Mesenchymal stem cell (in vitro differentiated cells and primary cell): ENCODE results near the gene OPCML.

Experiments used
- DNase-seq: peaks from one replicate; pipeline ENCODE4 v3.0.0-alpha.2; 2013
- H2AFZ ChIP-seq: one replicate; pipeline ENCODE4 v1.6.1; 2013; ENCODE audit warnings: low read depth, mild to moderate bottlenecking, control low read depth, inconsistent platforms, low read length, moderate library complexity
- H2AK5ac ChIP-seq: 2 replicates; pipeline ENCODE4 v1.6.1; 2013; ENCODE audit warnings: low read length, moderate library complexity, mild to moderate bottlenecking, inconsistent platforms; ENCODE audit not compliant: severe bottlenecking
- H2BK120ac ChIP-seq: one replicate; pipeline ENCODE4 v1.6.1; 2013; ENCODE audit warnings: low read depth, mild to moderate bottlenecking, inconsistent platforms, low read length, moderate library complexity
- H2BK12ac ChIP-seq, 2 experiments: one replicate each; pipeline ENCODE4 v1.6.1; 2013; ENCODE audit warnings: inconsistent platforms in 2 of 2, low read length in 2 of 2, mild to moderate bottlenecking in 2 of 2, moderate library complexity in 2 of 2, control low read depth in 1 of 2
- H2BK15ac ChIP-seq: one replicate; pipeline ENCODE4 v1.6.1; 2013; ENCODE audit warnings: mild to moderate bottlenecking, low read depth, inconsistent platforms; ENCODE audit not compliant: poor library complexity, severe bottlenecking
- H2BK5ac ChIP-seq: 2 replicates; pipeline ENCODE4 v1.6.1; 2013; ENCODE audit warnings: low read depth, mild to moderate bottlenecking, low read length, control low read depth, inconsistent platforms; ENCODE audit not compliant: poor library complexity, severe bottlenecking
- H3K14ac ChIP-seq, 2 experiments: one replicate each; pipeline ENCODE4 v1.6.1; 2013; ENCODE audit warnings: inconsistent platforms in 2 of 2, low read length in 2 of 2, control low read depth in 1 of 2, mild to moderate bottlenecking in 1 of 2, moderate library complexity in 1 of 2
- H3K18ac ChIP-seq, 2 experiments: one replicate each; pipeline ENCODE4 v1.6.1; 2013; ENCODE audit warnings: inconsistent platforms in 2 of 2, low read length in 2 of 2, control low read depth in 1 of 2, low read depth in 1 of 2, mild to moderate bottlenecking in 1 of 2
- H3K23ac ChIP-seq, 2 experiments: one replicate each; pipeline ENCODE4 v1.6.1; 2013; ENCODE audit warnings: inconsistent platforms in 2 of 2, low read length in 2 of 2, mild to moderate bottlenecking in 2 of 2, moderate library complexity in 2 of 2, control low read depth in 1 of 2
- H3K27ac ChIP-seq: 2 replicates; pipeline ENCODE4 v1.5.1; 2013; ENCODE audit warnings: mild to moderate bottlenecking, moderate library complexity, low read length, control low read depth, inconsistent platforms; ENCODE audit not compliant: poor library complexity, severe bottlenecking
- H3K27me3 ChIP-seq, 2 experiments: 2 replicates each; pipeline versions ENCODE4 v1.6.1 to v1.7.0; 2013; ENCODE audit warnings: low read length in 2 of 2, mild to moderate bottlenecking in 2 of 2, moderate library complexity in 2 of 2, control low read depth in 1 of 2, inconsistent platforms in 1 of 2; ENCODE audit not compliant: control insufficient read depth in 1 of 2, insufficient read depth in 1 of 2
- H3K36me3 ChIP-seq, 2 experiments: 2 replicates each; pipeline versions ENCODE4 v1.6.1 to v1.7.0; 2013; ENCODE audit warnings: low read length in 2 of 2, control low read depth in 1 of 2, inconsistent platforms in 1 of 2, low read depth in 1 of 2, mild to moderate bottlenecking in 1 of 2; ENCODE audit not compliant: insufficient read depth in 2 of 2, control insufficient read depth in 1 of 2
- H3K4ac ChIP-seq, 2 experiments: one replicate each; pipeline ENCODE4 v1.6.1; 2013; ENCODE audit warnings: inconsistent platforms in 2 of 2, low read length in 2 of 2, mild to moderate bottlenecking in 2 of 2, moderate library complexity in 2 of 2, control low read depth in 1 of 2, low read depth in 1 of 2
- H3K4me1 ChIP-seq: 2 replicates; pipeline ENCODE4 v1.6.1; 2013; ENCODE audit warnings: low read depth, low read length, control low read depth; ENCODE audit not compliant: control insufficient read depth, insufficient read depth
- H3K4me2 ChIP-seq: 2 replicates; pipeline ENCODE4 v1.6.1; 2013; ENCODE audit warnings: low read length, mild to moderate bottlenecking, inconsistent platforms; ENCODE audit not compliant: poor library complexity, severe bottlenecking
- H3K4me3 ChIP-seq, 2 experiments: 2 replicates each; pipeline versions ENCODE4 v1.5.1 to v1.7.0; 2013; ENCODE audit warnings: low read length in 2 of 2, mild to moderate bottlenecking in 2 of 2, control low read depth in 1 of 2, low read depth in 1 of 2; ENCODE audit not compliant: insufficient read depth in 1 of 2
- H3K79me1 ChIP-seq: replicated peaks from 2 replicates; pipeline ENCODE4 v1.6.1; 2013; ENCODE audit warnings: mild to moderate bottlenecking, control low read depth, low read length, inconsistent platforms; ENCODE audit not compliant: poor library complexity, severe bottlenecking
- H3K9ac ChIP-seq: 2 replicates; pipeline ENCODE4 v1.7.0; 2013; ENCODE audit warnings: mild to moderate bottlenecking, low read length, moderate library complexity
- H3K9me3 ChIP-seq: 2 replicates; pipeline ENCODE4 v1.7.0; 2013; ENCODE audit warnings: mild to moderate bottlenecking, low read length; ENCODE audit not compliant: control insufficient read depth
- H4K8ac ChIP-seq: one replicate; pipeline ENCODE4 v1.6.1; 2013; ENCODE audit warnings: inconsistent platforms, mild to moderate bottlenecking, low read length, moderate library complexity
- H4K91ac ChIP-seq: one replicate; pipeline ENCODE4 v1.6.1; 2013; ENCODE audit warnings: mild to moderate bottlenecking, low read length, inconsistent platforms
- WGBS: methylation state at CpG from one replicate; pipeline ENCODE4 v1.1.7; 2013; ENCODE audit warnings: mixed read lengths; 5-methylcytosine and 5-hydroxymethylcytosine counted together

The OPCML gene

DNA sequence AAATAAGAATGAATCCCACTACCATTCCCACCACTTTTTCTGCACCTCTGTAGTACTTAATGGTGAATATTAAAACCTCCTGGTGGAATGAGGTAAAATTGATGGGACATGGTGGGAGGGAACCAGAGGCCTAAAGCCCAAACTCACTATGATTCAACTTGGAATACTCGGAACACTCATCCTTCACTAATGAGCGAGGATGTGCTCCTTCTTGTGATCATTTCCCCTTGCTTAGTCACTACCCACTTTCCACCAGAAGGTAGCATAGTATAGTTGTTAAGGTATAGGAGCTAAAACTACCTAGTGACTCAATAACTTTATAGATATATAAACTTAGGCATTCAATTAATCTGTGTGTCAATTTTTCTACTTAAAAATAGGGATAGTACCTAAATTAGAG, 728.9 kb downstream of the OPCML start:
- Histone ChIP-seq H3K18ac (no peak overlapping the region), H2AFZ (no peak overlapping the region), H3K23ac (no peak overlapping the region), H2BK12ac (no peak overlapping the region), H3K9me3 (peaks cover 11% of the 10 kb centered on the region), H3K27me3 (no peaks in the 10 kb centered on the region), H3K4me1 (no peaks in the 10 kb centered on the region), H3K4me3 (no peak overlapping the region), H3K4me2 (no peak overlapping the region), H3K9ac (no peak overlapping the region), H2BK120ac (no peak overlapping the region), H2BK15ac (no peak overlapping the region), H2BK5ac (no peak overlapping the region), H4K91ac (no peak overlapping the region), H2AK5ac (no peak overlapping the region), H3K36me3 (no peaks in the 10 kb centered on the region), H3K27ac (no peak overlapping the region), H3K4ac (no peak overlapping the region), H3K79me1 (no peaks in the 10 kb centered on the region), H3K14ac (no peak overlapping the region), H4K8ac (no peak overlapping the region)
- DNase-seq = no peak
- 20% methylated on average over 1 of the region's 2 CpGs for WGBS

DNA sequence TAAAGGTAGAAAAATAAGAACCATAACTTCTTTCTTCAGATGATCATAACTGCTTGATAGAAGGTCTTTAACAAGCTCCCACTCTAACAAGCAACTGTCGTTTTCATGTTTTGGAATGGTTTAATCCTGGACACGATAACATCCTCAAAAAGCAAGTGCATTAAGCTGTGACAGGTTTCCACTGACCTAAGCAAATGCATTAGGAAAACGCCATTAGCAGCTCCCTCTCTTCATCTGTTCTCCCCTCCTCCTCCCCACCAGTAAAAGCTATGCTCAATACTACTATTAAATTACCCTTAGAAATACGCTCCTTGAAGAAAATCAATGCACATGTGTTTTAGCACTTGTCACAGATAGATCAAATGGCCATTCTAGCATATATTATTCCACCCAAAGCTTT, 729.4 kb downstream of the OPCML start:
- Histone ChIP-seq H2AK5ac (no peak overlapping the region), H3K36me3 (no peaks in the 10 kb centered on the region), H2BK120ac (no peak overlapping the region), H3K4me1 (no peaks in the 10 kb centered on the region), H2AFZ (no peak overlapping the region), H3K27ac (no peak overlapping the region), H3K4ac (no peak overlapping the region), H4K8ac (no peak overlapping the region), H2BK15ac (no peak overlapping the region), H3K4me2 (no peak overlapping the region), H3K27me3 (no peaks in the 10 kb centered on the region), H3K79me1 (no peaks in the 10 kb centered on the region), H3K23ac (no peak overlapping the region), H3K18ac (no peak overlapping the region), H2BK5ac (no peak overlapping the region), H3K4me3 (no peak overlapping the region), H3K14ac (no peak overlapping the region), H2BK12ac (no peak overlapping the region), H3K9me3 (peaks cover 8% of the 10 kb centered on the region), H4K91ac (no peak overlapping the region), H3K9ac (no peak overlapping the region)
- WGBS = 85% methylated on average over 4 of the region's 4 CpGs
- no peak for DNase-seq

DNA sequence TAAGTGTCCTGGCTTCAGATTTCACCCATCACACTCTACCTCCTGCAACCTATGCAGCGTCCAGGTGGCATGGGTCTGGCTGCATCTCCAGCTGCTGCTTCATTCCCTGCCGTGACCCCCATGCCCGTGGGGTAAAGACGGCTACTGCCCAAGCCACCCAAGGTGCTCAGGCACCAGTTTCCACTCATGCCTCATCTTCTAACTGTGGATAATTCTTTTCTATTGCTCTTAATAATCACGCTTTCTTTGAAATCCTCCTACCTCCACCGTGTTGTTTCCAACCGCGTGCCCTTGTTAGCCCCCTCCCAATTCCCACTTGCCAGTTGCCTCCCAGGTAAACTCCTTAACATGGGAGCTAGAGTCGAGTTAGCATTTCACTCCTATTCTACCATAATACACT, 738.5 kb downstream of the OPCML start:
- Histone ChIP-seq H2AK5ac (no peak overlapping the region), H3K4me1 (no peaks in the 10 kb centered on the region), H3K14ac (peak overlapping the region in 1 of 2 experiments; percentile 59), H4K8ac (no peak overlapping the region), H2BK120ac (no peak overlapping the region), H2BK15ac (no peak overlapping the region), H3K18ac (no peak overlapping the region), H3K27me3 (no peaks in the 10 kb centered on the region), H4K91ac (no peak overlapping the region), H3K36me3 (no peaks in the 10 kb centered on the region), H3K9me3 (peaks cover 4% of the 10 kb centered on the region), H3K4ac (no peak overlapping the region), H3K4me3 (no peak overlapping the region), H3K79me1 (no peaks in the 10 kb centered on the region), H3K27ac (no peak overlapping the region), H3K23ac (no peak overlapping the region), H2BK5ac (no peak overlapping the region), H2BK12ac (no peak overlapping the region), H3K9ac (no peak overlapping the region), H2AFZ (no peak overlapping the region), H3K4me2 (no peak overlapping the region)
- 84% methylated on average over 9 of the region's 9 CpGs for WGBS
- DNase-seq = no peak

DNA sequence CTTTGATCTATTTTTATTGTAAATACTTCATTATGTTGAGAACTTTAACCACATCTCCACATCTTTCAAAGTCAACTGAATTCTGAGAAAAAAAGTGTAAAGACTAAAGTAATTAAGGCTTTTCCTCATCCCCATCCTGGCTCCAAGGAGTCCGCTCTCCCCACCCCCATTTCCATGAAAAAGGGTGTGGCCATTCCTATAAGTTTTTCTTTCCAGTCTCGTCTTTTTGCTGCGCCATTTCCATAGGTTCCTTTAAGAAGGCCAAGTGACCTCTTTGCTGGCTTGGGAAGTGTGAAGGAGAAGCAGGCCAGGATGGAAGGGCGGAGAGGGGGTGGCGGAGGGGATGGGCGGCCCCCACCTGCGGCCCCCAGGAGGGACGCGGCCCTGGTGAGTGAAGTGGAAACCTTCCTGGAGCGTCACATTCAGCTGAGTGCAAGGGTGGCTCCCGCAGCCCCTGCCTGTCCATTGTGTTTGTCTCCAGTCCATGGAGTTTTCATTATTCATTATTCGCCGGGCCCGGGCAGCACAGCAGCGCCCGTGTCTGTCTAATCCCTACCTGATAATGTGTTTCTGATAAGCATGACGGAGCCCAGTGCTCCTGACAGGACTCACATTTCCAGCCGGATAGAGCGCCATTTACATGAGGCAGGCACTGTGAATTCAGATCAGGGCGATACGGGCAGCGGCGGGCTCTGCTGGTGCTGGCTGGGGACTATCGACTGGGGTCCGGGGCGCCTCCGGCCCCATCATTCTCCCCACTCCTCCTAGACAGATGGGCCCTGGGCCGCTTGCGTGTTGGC, 739.8 kb downstream of the OPCML start:
- Histone ChIP-seq H3K36me3 (no peaks in the 10 kb centered on the region), H3K9me3 (no peaks in the 10 kb centered on the region), H3K4me2 (no peak overlapping the region), H2BK5ac (no peak overlapping the region), H2AK5ac (no peak overlapping the region), H2BK15ac (no peak overlapping the region), H4K8ac (no peak overlapping the region), H3K4ac (no peak overlapping the region), H3K4me1 (no peaks in the 10 kb centered on the region), H3K14ac (no peak overlapping the region), H3K27ac (no peak overlapping the region), H3K18ac (peak overlapping the region in 1 of 2 experiments; percentile 12), H4K91ac (no peak overlapping the region), H3K23ac (no peak overlapping the region), H3K27me3 (no peaks in the 10 kb centered on the region), H3K4me3 (no peak overlapping the region), H3K9ac (no peak overlapping the region), H3K79me1 (no peaks in the 10 kb centered on the region), H2BK12ac (no peak overlapping the region), H2BK120ac (peak overlapping the region; percentile 61), H2AFZ (no peak overlapping the region)
- DNase-seq = no peak
- 65% methylated on average over 29 of the region's 29 CpGs for WGBS
